ENCODE measurements around the gene GAGE12J. TPM values are rescaled to one million over a fixed set of nuclear protein-coding genes. Genes with fewer than 3 reads are reported as not detected.

The GAGE12J gene
- total and polyA plus RNA-seq, 4 donors, result not detected

DNA sequence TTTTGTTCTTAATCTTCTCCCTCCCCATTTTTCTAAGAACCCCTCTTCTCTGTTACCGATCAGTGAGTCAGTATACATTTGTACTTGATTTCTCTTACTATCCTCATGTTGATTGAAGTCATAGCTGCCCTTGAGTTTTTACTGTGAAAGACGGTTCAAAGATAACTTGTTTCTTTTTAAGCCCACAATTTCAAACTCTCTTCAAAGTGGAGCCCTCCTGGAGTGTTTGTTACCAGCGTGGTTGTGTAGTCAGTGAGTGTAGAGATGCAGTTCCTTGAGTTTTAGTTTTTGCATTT lies 44.4 kb upstream of the GAGE12J start:
- no peak overlapping the region for H3K27ac ChIP-seq (ENCODE audit: low read depth in 1 of 2, low read length in 2 of 2)
- TF ChIP-seq RXRA (IDR thresholded peaks at IDR 0.05), result no peak
- no peak for TF ChIP-seq HNF4A (conservative IDR thresholded peaks at IDR 0.05)
- TF ChIP-seq RAD21 (IDR thresholded peaks at IDR 0.05), result no peak
- H3K9me3 ChIP-seq (ENCODE audit: control insufficient read depth in 4 of 4, low read length in 3 of 4), result no peaks in the 10 kb centered on the region
- H3K4me3 ChIP-seq (ENCODE audit: low read depth in 1 of 3, low read length in 3 of 3), result no peak overlapping the region
- DNase-seq (ENCODE audit: low spot score), result no peak
- 84% methylated on average over 3 of the region's 3 CpGs for WGBS
- no peaks in the 10 kb centered on the region for H3K36me3 ChIP-seq (ENCODE audit: control insufficient read depth in 4 of 4, insufficient read depth in 3 of 4, low read depth in 1 of 4, low read length in 3 of 4)
- H3K27me3 ChIP-seq (ENCODE audit: control insufficient read depth in 4 of 4, insufficient read depth in 4 of 4, low read length in 3 of 4), result no peaks in the 10 kb centered on the region
- peaks cover 0 to 9% (median 5%) of the 10 kb centered on the region in 4 donors for H3K4me1 ChIP-seq (ENCODE audit: control insufficient read depth in 4 of 4, insufficient read depth in 4 of 4, low read length in 3 of 4)
- H3K9ac ChIP-seq (ENCODE audit: low read depth in 1 of 2, low read length in 2 of 2), result no peak overlapping the region

DNA sequence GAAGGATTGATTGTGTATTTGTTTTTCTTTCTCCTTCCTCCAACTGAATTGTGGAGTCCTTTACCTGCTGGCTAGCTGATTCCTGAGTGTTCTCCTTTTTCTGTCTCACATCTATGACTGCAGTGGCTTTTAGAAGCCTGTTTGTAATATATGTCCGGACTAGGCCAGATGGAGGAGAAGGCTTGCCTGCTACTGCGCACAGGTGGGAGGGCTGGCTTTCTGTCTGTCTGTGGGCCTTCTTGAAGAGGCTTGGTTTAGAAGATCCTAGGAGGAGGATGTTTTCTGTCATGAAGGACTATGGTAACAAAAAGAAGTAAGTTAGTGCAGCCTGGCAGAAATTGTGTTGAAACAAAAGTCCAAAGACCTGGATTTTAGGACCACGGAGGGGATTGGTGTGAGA lies 43.8 kb upstream of the GAGE12J start:
- TF ChIP-seq ATF3 (IDR thresholded peaks at IDR 0.05) (no peak), TAF1 (conservative IDR thresholded peaks at IDR 0.05) (no peak), HNF4A (conservative IDR thresholded peaks at IDR 0.05) (no peak), SP1 (IDR thresholded peaks at IDR 0.05) (no peak), NR2F2 (IDR thresholded peaks at IDR 0.05) (no peak)
- TF ChIP-seq, protein P1, sequence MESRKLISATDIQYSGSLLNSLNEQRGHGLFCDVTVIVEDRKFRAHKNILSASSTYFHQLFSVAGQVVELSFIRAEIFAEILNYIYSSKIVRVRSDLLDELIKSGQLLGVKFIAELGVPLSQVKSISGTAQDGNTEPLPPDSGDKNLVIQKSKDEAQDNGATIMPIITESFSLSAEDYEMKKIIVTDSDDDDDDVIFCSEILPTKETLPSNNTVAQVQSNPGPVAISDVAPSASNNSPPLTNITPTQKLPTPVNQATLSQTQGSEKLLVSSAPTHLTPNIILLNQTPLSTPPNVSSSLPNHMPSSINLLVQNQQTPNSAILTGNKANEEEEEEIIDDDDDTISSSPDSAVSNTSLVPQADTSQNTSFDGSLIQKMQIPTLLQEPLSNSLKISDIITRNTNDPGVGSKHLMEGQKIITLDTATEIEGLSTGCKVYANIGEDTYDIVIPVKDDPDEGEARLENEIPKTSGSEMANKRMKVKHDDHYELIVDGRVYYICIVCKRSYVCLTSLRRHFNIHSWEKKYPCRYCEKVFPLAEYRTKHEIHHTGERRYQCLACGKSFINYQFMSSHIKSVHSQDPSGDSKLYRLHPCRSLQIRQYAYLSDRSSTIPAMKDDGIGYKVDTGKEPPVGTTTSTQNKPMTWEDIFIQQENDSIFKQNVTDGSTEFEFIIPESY (IDR thresholded peaks at IDR 0.05), result no peak
- WGBS, result 93% methylated on average over 3 of the region's 3 CpGs
- no peak for DNase-seq (ENCODE audit: low spot score)
- Histone ChIP-seq H3K27me3 (ENCODE audit: control insufficient read depth in 4 of 4, insufficient read depth in 4 of 4, low read length in 3 of 4) (no peaks in the 10 kb centered on the region), H3K36me3 (ENCODE audit: control insufficient read depth in 4 of 4, insufficient read depth in 3 of 4, low read depth in 1 of 4, low read length in 3 of 4) (no peaks in the 10 kb centered on the region), H3K4me3 (ENCODE audit: low read depth in 1 of 3, low read length in 3 of 3) (no peak overlapping the region), H3K27ac (ENCODE audit: low read depth in 1 of 2, low read length in 2 of 2) (no peak overlapping the region), H3K4me1 (ENCODE audit: control insufficient read depth in 4 of 4, insufficient read depth in 4 of 4, low read length in 3 of 4) (peaks cover 0 to 7% (median 2%) of the 10 kb centered on the region in 4 donors), H3K9me3 (ENCODE audit: control insufficient read depth in 4 of 4, low read length in 3 of 4) (no peaks in the 10 kb centered on the region), H3K9ac (ENCODE audit: low read depth in 1 of 2, low read length in 2 of 2) (no peak overlapping the region)

DNA sequence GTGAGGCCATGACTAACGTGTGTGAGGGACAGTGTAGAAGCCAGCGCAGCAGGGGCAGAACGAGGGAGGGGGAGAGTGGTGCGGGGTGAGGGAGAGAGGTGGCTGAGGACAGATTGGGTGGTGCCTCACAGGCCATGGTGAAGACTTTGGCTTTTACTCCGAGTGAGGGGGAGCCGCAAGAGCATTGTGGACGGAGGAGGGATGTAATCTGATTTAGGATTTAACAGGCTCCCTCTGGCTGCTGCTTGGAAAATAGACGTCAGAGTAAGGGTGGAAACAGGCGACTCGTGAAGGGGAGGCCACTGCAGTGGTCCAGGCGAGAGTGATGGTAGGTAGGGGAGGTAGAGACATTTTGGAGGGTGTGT lies 39.2 kb upstream of the GAGE12J start:
- TF ChIP-seq, protein P2, sequence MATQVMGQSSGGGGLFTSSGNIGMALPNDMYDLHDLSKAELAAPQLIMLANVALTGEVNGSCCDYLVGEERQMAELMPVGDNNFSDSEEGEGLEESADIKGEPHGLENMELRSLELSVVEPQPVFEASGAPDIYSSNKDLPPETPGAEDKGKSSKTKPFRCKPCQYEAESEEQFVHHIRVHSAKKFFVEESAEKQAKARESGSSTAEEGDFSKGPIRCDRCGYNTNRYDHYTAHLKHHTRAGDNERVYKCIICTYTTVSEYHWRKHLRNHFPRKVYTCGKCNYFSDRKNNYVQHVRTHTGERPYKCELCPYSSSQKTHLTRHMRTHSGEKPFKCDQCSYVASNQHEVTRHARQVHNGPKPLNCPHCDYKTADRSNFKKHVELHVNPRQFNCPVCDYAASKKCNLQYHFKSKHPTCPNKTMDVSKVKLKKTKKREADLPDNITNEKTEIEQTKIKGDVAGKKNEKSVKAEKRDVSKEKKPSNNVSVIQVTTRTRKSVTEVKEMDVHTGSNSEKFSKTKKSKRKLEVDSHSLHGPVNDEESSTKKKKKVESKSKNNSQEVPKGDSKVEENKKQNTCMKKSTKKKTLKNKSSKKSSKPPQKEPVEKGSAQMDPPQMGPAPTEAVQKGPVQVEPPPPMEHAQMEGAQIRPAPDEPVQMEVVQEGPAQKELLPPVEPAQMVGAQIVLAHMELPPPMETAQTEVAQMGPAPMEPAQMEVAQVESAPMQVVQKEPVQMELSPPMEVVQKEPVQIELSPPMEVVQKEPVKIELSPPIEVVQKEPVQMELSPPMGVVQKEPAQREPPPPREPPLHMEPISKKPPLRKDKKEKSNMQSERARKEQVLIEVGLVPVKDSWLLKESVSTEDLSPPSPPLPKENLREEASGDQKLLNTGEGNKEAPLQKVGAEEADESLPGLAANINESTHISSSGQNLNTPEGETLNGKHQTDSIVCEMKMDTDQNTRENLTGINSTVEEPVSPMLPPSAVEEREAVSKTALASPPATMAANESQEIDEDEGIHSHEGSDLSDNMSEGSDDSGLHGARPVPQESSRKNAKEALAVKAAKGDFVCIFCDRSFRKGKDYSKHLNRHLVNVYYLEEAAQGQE (IDR thresholded peaks at IDR 0.05), result no peak
- TF ChIP-seq HNF4A (conservative IDR thresholded peaks at IDR 0.05), result no peak
- no peak for TF ChIP-seq ATF3 (IDR thresholded peaks at IDR 0.05)
- peak in 1 of 2 donors; percentile 35 for TF ChIP-seq RAD21 (IDR thresholded peaks at IDR 0.05)
- no peaks in the 10 kb centered on the region for H3K4me1 ChIP-seq (ENCODE audit: control insufficient read depth in 4 of 4, insufficient read depth in 4 of 4, low read length in 3 of 4)
- no peaks in the 10 kb centered on the region for H3K27me3 ChIP-seq (ENCODE audit: control insufficient read depth in 4 of 4, insufficient read depth in 4 of 4, low read length in 3 of 4)
- 72% methylated on average over 11 of the region's 11 CpGs for WGBS
- H3K4me3 ChIP-seq (ENCODE audit: low read depth in 1 of 3, low read length in 3 of 3), result no peak overlapping the region
- DNase-seq (ENCODE audit: low spot score), result no peak
- no peaks in the 10 kb centered on the region for H3K36me3 ChIP-seq (ENCODE audit: control insufficient read depth in 4 of 4, insufficient read depth in 3 of 4, low read depth in 1 of 4, low read length in 3 of 4)
- H3K27ac ChIP-seq (ENCODE audit: low read depth in 1 of 2, low read length in 2 of 2), result no peak overlapping the region
- H3K9ac ChIP-seq (ENCODE audit: low read depth in 1 of 2, low read length in 2 of 2), result no peak overlapping the region
- H3K9me3 ChIP-seq (ENCODE audit: control insufficient read depth in 4 of 4, low read length in 3 of 4), result no peaks in the 10 kb centered on the region

All from liver (tissue), 9 donors.